MM.1S (cell line): ENCODE measurements around the gene PRDM9.
"Not testable (repeated sequence)": the region's sequence is repeated elsewhere in the genome, so short reads cannot be mapped to it uniquely, and the experiment has no call there.

ENCODE experiments used
- DNase-seq: peaks from one replicate; pipeline ENCODE4 v3.0.0-alpha.2; 2015
- H2AFZ ChIP-seq: fragments of 300-600 bp; sonication (generic); 2 replicates; pipeline ENCODE4 v1.6.0; 2016; ENCODE audit warnings: antibody characterized with exemption, low read length
- H3F3A ChIP-seq: fragments of 300-600 bp; sonication (generic); 2 replicates; pipeline ENCODE4 v1.6.1; 2016; ENCODE audit warnings: mild to moderate bottlenecking, antibody characterized with exemption, low read length, moderate library complexity, mixed read lengths; ENCODE audit not compliant: insufficient read depth
- H3K27ac ChIP-seq: fragments of 300-600 bp; sonication (generic); 2 replicates; pipeline ENCODE4 v1.5.1; 2016; ENCODE audit warnings: mild to moderate bottlenecking, low read length
- H3K27me3 ChIP-seq: fragments of 300-600 bp; sonication (generic); replicated peaks from 2 replicates; pipeline ENCODE4 v1.6.0; 2016; ENCODE audit warnings: low read length; ENCODE audit not compliant: insufficient read depth
- H3K36me3 ChIP-seq: fragments of 300-600 bp; sonication (generic); replicated peaks from 2 replicates; pipeline ENCODE4 v1.6.1; 2016; ENCODE audit warnings: mild to moderate bottlenecking, low read length, mixed read lengths; ENCODE audit not compliant: insufficient read depth
- H3K4me1 ChIP-seq: fragments of 300-600 bp; sonication (generic); 2 replicates; pipeline ENCODE4 v1.6.1; 2016; ENCODE audit warnings: low read length, mixed read lengths
- H3K4me2 ChIP-seq: fragments of 300-600 bp; sonication (generic); 2 replicates; pipeline ENCODE4 v1.6.0; 2016; ENCODE audit warnings: low read depth, low read length
- H3K4me3 ChIP-seq: fragments of 300-600 bp; sonication (generic); 2 replicates; pipeline ENCODE4 v1.5.1; 2016; ENCODE audit warnings: low read length, mixed read lengths
- H3K79me2 ChIP-seq: fragments of 300-600 bp; sonication (generic); 2 replicates; pipeline ENCODE4 v1.6.1; 2016; ENCODE audit warnings: mixed run types, low read length, mixed read lengths
- H3K9ac ChIP-seq: fragments of 300-600 bp; sonication (generic); 2 replicates; pipeline ENCODE4 v1.6.1; 2016; ENCODE audit warnings: low read length, mixed read lengths
- H3K9me2 ChIP-seq: fragments of 300-600 bp; sonication (generic); replicated peaks from 2 replicates; pipeline ENCODE4 v1.6.1; 2016; ENCODE audit warnings: mild to moderate bottlenecking, low read length, mixed read lengths; ENCODE audit not compliant: insufficient read depth
- H3K9me3 ChIP-seq: fragments of 300-600 bp; sonication (generic); replicated peaks from 2 replicates; pipeline ENCODE4 v1.6.1; 2016; ENCODE audit warnings: mild to moderate bottlenecking, low read length, mixed read lengths; ENCODE audit not compliant: insufficient read depth
- H4K20me1 ChIP-seq: fragments of 300-600 bp; sonication (generic); 2 replicates; pipeline ENCODE4 v1.6.1; 2016; ENCODE audit warnings: mild to moderate bottlenecking, low read length, moderate library complexity, mixed read lengths; ENCODE audit not compliant: insufficient read depth
- CTCF ChIP-seq: fragments of 300-600 bp; sonication (generic); IDR thresholded peaks from 2 replicates; pipeline ENCODE4 v1.5.1; 2016; ENCODE audit warnings: antibody characterized with exemption, low read length, mixed read lengths
- EZH2 ChIP-seq: fragments of 300-600 bp; sonication (generic); optimal IDR thresholded peaks from 2 replicates; pipeline ENCODE3; 2017; ENCODE audit warnings: low read depth, mild to moderate bottlenecking, antibody characterized with exemption, low read length, mixed read lengths
- EZH2phosphoT487 ChIP-seq: fragments of 300-600 bp; sonication (generic); IDR thresholded peaks from 2 replicates; pipeline ENCODE4 v1.6.1; 2018; ENCODE audit warnings: antibody characterized with exemption, low read length

PRDM9 gene

GRCh38 chr5:23484096-23484495 is 23.3 kb upstream of the PRDM9 start:
- no peaks in the 10 kb centered on the region for H3K27me3 ChIP-seq
- no peaks in the 10 kb centered on the region for H3K79me2 ChIP-seq
- no peak overlapping the region for H3K27ac ChIP-seq
- H2AFZ ChIP-seq, result no peak overlapping the region
- H3K9ac ChIP-seq, result no peak overlapping the region
- H3K9me2 ChIP-seq, result no peaks in the 10 kb centered on the region
- H3K4me2 ChIP-seq, result no peak overlapping the region
- no peaks in the 10 kb centered on the region for H3K9me3 ChIP-seq
- DNase-seq, result no peak
- TF ChIP-seq EZH2phosphoT487 (no peak), EZH2 (no peak), CTCF (no peak)
- no peaks in the 10 kb centered on the region for H4K20me1 ChIP-seq
- H3K4me1 ChIP-seq, result no peaks in the 10 kb centered on the region
- no peak overlapping the region for H3K4me3 ChIP-seq
- no peaks in the 10 kb centered on the region for H3K36me3 ChIP-seq
- H3F3A ChIP-seq, result no peaks in the 10 kb centered on the region

GRCh38 chr5:23486227-23486626 is 21.2 kb upstream of the PRDM9 start:
- not testable (repeated sequence) for H3K4me2 ChIP-seq, H3K9me2 ChIP-seq, H3K27me3 ChIP-seq, H3K4me1 ChIP-seq, H3F3A ChIP-seq, H3K9me3 ChIP-seq, H3K9ac ChIP-seq, H2AFZ ChIP-seq, H3K27ac ChIP-seq, H4K20me1 ChIP-seq, H3K36me3 ChIP-seq, H3K79me2 ChIP-seq, DNase-seq, H3K4me3 ChIP-seq

- no peaks in the 10 kb centered on the region for H3K79me2 ChIP-seq
- H3K9me2 ChIP-seq, result no peaks in the 10 kb centered on the region
- no peak overlapping the region for H3K27ac ChIP-seq
- H3K27me3 ChIP-seq, result no peaks in the 10 kb centered on the region
- no peaks in the 10 kb centered on the region for H4K20me1 ChIP-seq
- H3K4me3 ChIP-seq, result no peak overlapping the region
- H2AFZ ChIP-seq, result no peak overlapping the region
- no peak overlapping the region for H3K9ac ChIP-seq
- H3K4me1 ChIP-seq, result no peaks in the 10 kb centered on the region
- no peak for DNase-seq
- H3F3A ChIP-seq, result no peaks in the 10 kb centered on the region
- no peaks in the 10 kb centered on the region for H3K9me3 ChIP-seq
- H3K4me2 ChIP-seq, result no peak overlapping the region
- H3K36me3 ChIP-seq, result no peaks in the 10 kb centered on the region
- TF ChIP-seq EZH2 (no peak), EZH2phosphoT487 (no peak), CTCF (no peak)
Measured at GRCh38 chr5:23490993-23491392, 16.4 kb upstream of the PRDM9 start.

- no peak overlapping the region for H3K9ac ChIP-seq
- no peaks in the 10 kb centered on the region for H3F3A ChIP-seq
- H3K79me2 ChIP-seq, result no peaks in the 10 kb centered on the region
- no peaks in the 10 kb centered on the region for H4K20me1 ChIP-seq
- no peak overlapping the region for H3K4me3 ChIP-seq
- no peaks in the 10 kb centered on the region for H3K9me3 ChIP-seq
- no peak overlapping the region for H2AFZ ChIP-seq
- no peaks in the 10 kb centered on the region for H3K9me2 ChIP-seq
- no peaks in the 10 kb centered on the region for H3K27me3 ChIP-seq
- no peak overlapping the region for H3K4me2 ChIP-seq
- DNase-seq, result no peak
- H3K36me3 ChIP-seq, result no peaks in the 10 kb centered on the region
- H3K4me1 ChIP-seq, result no peaks in the 10 kb centered on the region
- no peak for TF ChIP-seq EZH2phosphoT487
- TF ChIP-seq CTCF, result no peak
- no peak for TF ChIP-seq EZH2
- H3K27ac ChIP-seq, result no peak overlapping the region
Measured at GRCh38 chr5:23494558-23494957, 12.9 kb upstream of the PRDM9 start.
